SU-DHL-6 (cell line): ENCODE results near the gene POLR1A.

Source experiments
- H2AFZ ChIP-seq: fragments of 200-600 bp; sonication (generic); 2 replicates; pipeline ENCODE4 v1.6.1; 2014; ENCODE audit warnings: low read depth, mild to moderate bottlenecking, moderate library complexity, mixed read lengths, antibody characterized with exemption, low read length; ENCODE audit not compliant: severe bottlenecking
- H3F3A ChIP-seq: fragments of 200-600 bp; shearing (Covaris generic); 2 replicates; pipeline ENCODE4 v1.6.0; 2016; ENCODE audit warnings: antibody characterized with exemption, mild to moderate bottlenecking; ENCODE audit not compliant: insufficient read depth
- H3K27ac ChIP-seq: fragments of 200-600 bp; sonication (generic); 2 replicates; pipeline ENCODE4 v1.5.1; 2016; ENCODE audit warnings: low read depth, mild to moderate bottlenecking, low read length, moderate library complexity, mixed read lengths
- H3K27me3 ChIP-seq: fragments of 200-600 bp; sonication (generic), shearing (Covaris generic); 2 replicates; pipeline ENCODE4 v1.6.0; 2014; ENCODE audit warnings: mild to moderate bottlenecking, low read length
- H3K36me3 ChIP-seq: fragments of 200-600 bp; sonication (generic); 2 replicates; pipeline ENCODE4 v1.6.1; 2014; ENCODE audit warnings: mild to moderate bottlenecking, low read length, mixed read lengths
- H3K4me2 ChIP-seq: fragments of 300-600, 200-600 bp; shearing (Covaris generic), sonication (generic); 2 replicates; pipeline ENCODE4 v1.6.0; 2014; ENCODE audit warnings: low read length, low read depth, mild to moderate bottlenecking; ENCODE audit not compliant: poor library complexity, severe bottlenecking
- H3K4me3 ChIP-seq: fragments of 200-600 bp; sonication (generic); 2 replicates; pipeline ENCODE4 v1.5.1; 2014; ENCODE audit warnings: antibody characterized with exemption, low read length, mild to moderate bottlenecking, mixed read lengths; ENCODE audit not compliant: insufficient read depth, poor library complexity, severe bottlenecking
- H3K79me2 ChIP-seq: fragments of 200-600 bp; sonication (generic); 2 replicates; pipeline ENCODE4 v1.6.1; 2014; ENCODE audit warnings: mild to moderate bottlenecking, low read length, moderate library complexity; ENCODE audit not compliant: insufficient read depth
- H3K9ac ChIP-seq: fragments of 200-600 bp; sonication (generic); 2 replicates; pipeline ENCODE4 v1.7.0; 2014; ENCODE audit warnings: mild to moderate bottlenecking, low read length
- H3K9me2 ChIP-seq: fragments of 200-600 bp; sonication (generic); replicated peaks from 2 replicates; pipeline ENCODE4 v1.6.1; 2014; ENCODE audit warnings: low read length; ENCODE audit not compliant: insufficient read depth
- H3K9me3 ChIP-seq: fragments of 200-600 bp; sonication (generic); 2 replicates; pipeline ENCODE4 v1.6.1; 2014; ENCODE audit warnings: low read length, mixed read lengths; ENCODE audit not compliant: insufficient read depth
- H4K20me1 ChIP-seq: fragments of 200-600 bp; sonication (generic); 2 replicates; pipeline ENCODE4 v1.6.1; 2014; ENCODE audit warnings: low read depth, mild to moderate bottlenecking, antibody characterized with exemption, low read length, moderate library complexity, mixed read lengths
- EZH2phosphoT487 ChIP-seq: fragments of 200-600 bp; sonication (generic), shearing (Covaris generic); conservative IDR thresholded peaks from 2 replicates; pipeline ENCODE4 v1.6.1; 2018; ENCODE audit warnings: mild to moderate bottlenecking, antibody characterized with exemption, low read length, moderate library complexity, mixed read lengths
- TF ChIP-seq, protein P1 (sequence below): fragments of 200-600 bp; sonication (generic); IDR thresholded peaks from one replicate; pipeline ENCODE4 v1.5.1; 2017; ENCODE audit warnings: antibody characterized with exemption, mild to moderate bottlenecking, low read length, moderate library complexity; ENCODE audit not compliant: insufficient read depth, poor library complexity, severe bottlenecking

Gene POLR1A

GRCh38 chr2:86074256-86074655, 31.4 kb downstream of the POLR1A start:
- Histone ChIP-seq H3K9ac (no peak overlapping the region), H3K9me2 (no peaks in the 10 kb centered on the region), H3K79me2 (no peaks in the 10 kb centered on the region), H4K20me1 (no peaks in the 10 kb centered on the region), H3K27me3 (no peaks in the 10 kb centered on the region), H3F3A (no peaks in the 10 kb centered on the region), H3K9me3 (no peaks in the 10 kb centered on the region), H3K36me3 (peaks cover 19% of the 10 kb centered on the region; the same call in 1 of the 2 replicates), H3K27ac (no peak overlapping the region), H3K4me2 (no peak overlapping the region), H2AFZ (no peak overlapping the region), H3K4me3 (no peak overlapping the region)
- TF ChIP-seq, protein P1, sequence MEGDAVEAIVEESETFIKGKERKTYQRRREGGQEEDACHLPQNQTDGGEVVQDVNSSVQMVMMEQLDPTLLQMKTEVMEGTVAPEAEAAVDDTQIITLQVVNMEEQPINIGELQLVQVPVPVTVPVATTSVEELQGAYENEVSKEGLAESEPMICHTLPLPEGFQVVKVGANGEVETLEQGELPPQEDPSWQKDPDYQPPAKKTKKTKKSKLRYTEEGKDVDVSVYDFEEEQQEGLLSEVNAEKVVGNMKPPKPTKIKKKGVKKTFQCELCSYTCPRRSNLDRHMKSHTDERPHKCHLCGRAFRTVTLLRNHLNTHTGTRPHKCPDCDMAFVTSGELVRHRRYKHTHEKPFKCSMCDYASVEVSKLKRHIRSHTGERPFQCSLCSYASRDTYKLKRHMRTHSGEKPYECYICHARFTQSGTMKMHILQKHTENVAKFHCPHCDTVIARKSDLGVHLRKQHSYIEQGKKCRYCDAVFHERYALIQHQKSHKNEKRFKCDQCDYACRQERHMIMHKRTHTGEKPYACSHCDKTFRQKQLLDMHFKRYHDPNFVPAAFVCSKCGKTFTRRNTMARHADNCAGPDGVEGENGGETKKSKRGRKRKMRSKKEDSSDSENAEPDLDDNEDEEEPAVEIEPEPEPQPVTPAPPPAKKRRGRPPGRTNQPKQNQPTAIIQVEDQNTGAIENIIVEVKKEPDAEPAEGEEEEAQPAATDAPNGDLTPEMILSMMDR, result no peak
- TF ChIP-seq EZH2phosphoT487, result no peak

GRCh38 chr2:86073225-86073624, 32.5 kb downstream of the POLR1A start:
- H3K4me2 ChIP-seq, result no peak overlapping the region

GRCh38 chr2:86072271-86072858, 33.3 kb downstream of the POLR1A start:
- Histone ChIP-seq H3K27ac (no peak overlapping the region), H3K9ac (no peak overlapping the region), H3K9me3 (no peaks in the 10 kb centered on the region), H3F3A (no peaks in the 10 kb centered on the region), H3K79me2 (no peaks in the 10 kb centered on the region), H2AFZ (no peak overlapping the region), H3K4me2 (no peak overlapping the region), H3K4me3 (no peak overlapping the region), H3K27me3 (no peaks in the 10 kb centered on the region), H3K9me2 (no peaks in the 10 kb centered on the region), H3K36me3 (peaks cover 23% of the 10 kb centered on the region; the same call in 1 of the 2 replicates), H4K20me1 (no peaks in the 10 kb centered on the region)
- TF ChIP-seq, protein P1, result no peak
- TF ChIP-seq EZH2phosphoT487, result no peak

More at GRCh38 chr2:86073225-86073624, 32.5 kb downstream of the POLR1A start:
- Histone ChIP-seq H3F3A (no peaks in the 10 kb centered on the region), H4K20me1 (no peaks in the 10 kb centered on the region), H3K27ac (no peak overlapping the region), H2AFZ (no peak overlapping the region), H3K9me3 (no peaks in the 10 kb centered on the region), H3K36me3 (peaks cover 18% of the 10 kb centered on the region; the same call in 1 of the 2 replicates), H3K79me2 (no peaks in the 10 kb centered on the region), H3K4me3 (no peak overlapping the region), H3K9ac (no peak overlapping the region), H3K27me3 (no peaks in the 10 kb centered on the region), H3K9me2 (no peaks in the 10 kb centered on the region)
- TF ChIP-seq, protein P1, result no peak
- no peak for TF ChIP-seq EZH2phosphoT487
